Prostate gland (tissue), 2 donors: ENCODE results near the gene CHD8.
"Not testable (repeated sequence)": the region's sequence is repeated elsewhere in the genome, so short reads cannot be mapped to it uniquely, and the experiment has no call there.

Source experiments
- POLR2A ChIP-seq: fragments of 450-650 bp; IDR thresholded peaks from one replicate; pipeline ENCODE4 v1.6.1; 2016; ENCODE audit warnings: antibody characterized with exemption, mild to moderate bottlenecking
- TF ChIP-seq, protein P1 (sequence below), 4 experiments: fragments of 200-600 bp in 2 of 4; fragments of 450-650 bp in 2 of 4; sonication (generic) in 2 of 4; IDR thresholded peaks; 1 replicate in 3 of 4; 2 replicates in 1 of 4; pipeline ENCODE4 v1.5.1; 2016 to 2019; ENCODE audit warnings: antibody characterized with exemption in 4 of 4, mild to moderate bottlenecking in 2 of 4, moderate library complexity in 2 of 4

DNA sequence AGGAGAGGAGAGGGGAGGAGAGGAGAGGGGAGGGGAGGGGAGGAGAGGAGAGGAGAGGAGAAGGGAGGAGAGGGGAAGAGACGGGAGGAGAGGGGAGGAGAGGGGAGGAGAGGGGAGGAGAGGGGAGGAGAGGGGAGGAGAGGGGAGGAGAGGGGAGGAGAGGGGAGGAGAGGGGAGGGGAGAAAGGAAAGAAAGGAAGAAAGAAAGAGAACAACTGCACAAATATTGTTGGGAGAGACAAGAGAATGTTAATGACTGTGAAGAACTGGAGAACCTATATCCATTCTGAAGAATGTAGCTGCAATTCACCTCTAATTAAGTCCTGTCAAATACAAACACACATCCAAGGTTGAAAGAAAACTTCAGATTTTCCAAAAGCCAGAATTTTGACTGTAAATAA, 13.3 kb downstream of the CHD8 start:
- TF ChIP-seq, protein P1, sequence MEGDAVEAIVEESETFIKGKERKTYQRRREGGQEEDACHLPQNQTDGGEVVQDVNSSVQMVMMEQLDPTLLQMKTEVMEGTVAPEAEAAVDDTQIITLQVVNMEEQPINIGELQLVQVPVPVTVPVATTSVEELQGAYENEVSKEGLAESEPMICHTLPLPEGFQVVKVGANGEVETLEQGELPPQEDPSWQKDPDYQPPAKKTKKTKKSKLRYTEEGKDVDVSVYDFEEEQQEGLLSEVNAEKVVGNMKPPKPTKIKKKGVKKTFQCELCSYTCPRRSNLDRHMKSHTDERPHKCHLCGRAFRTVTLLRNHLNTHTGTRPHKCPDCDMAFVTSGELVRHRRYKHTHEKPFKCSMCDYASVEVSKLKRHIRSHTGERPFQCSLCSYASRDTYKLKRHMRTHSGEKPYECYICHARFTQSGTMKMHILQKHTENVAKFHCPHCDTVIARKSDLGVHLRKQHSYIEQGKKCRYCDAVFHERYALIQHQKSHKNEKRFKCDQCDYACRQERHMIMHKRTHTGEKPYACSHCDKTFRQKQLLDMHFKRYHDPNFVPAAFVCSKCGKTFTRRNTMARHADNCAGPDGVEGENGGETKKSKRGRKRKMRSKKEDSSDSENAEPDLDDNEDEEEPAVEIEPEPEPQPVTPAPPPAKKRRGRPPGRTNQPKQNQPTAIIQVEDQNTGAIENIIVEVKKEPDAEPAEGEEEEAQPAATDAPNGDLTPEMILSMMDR (IDR thresholded peaks at IDR 0.05): not testable (repeated sequence)
- not testable (repeated sequence) for TF ChIP-seq POLR2A
